HepG2 (cell line): ENCODE measurements around the gene PRR12. TPM values are rescaled to one million over a fixed set of nuclear protein-coding genes. Genes with fewer than 3 reads are reported as not detected.

Source experiments
- CHD4 ChIP-seq: fragments of 200-600 bp; sonication (generic); IDR thresholded peaks from 2 replicates; pipeline ENCODE4 v1.7.0; 2017; ENCODE audit warnings: mild to moderate bottlenecking, low read length, borderline replicate concordance
- ESRRA ChIP-seq: sonication (generic); formaldehyde crosslinking; IDR thresholded peaks from 2 replicates; pipeline ENCODE4 v1.5.1; 2020; ENCODE audit warnings: mild to moderate bottlenecking, low read depth, missing genetic modification reagents
- FOXJ3 ChIP-seq: sonication (generic); formaldehyde crosslinking; IDR thresholded peaks from 2 replicates; pipeline ENCODE4 v1.4.0; 2020; ENCODE audit warnings: missing genetic modification reagents, mild to moderate bottlenecking, borderline replicate concordance
- MXI1 ChIP-seq: IDR thresholded peaks from 3 replicates; pipeline ENCODE4 v1.6.1; 2012; ENCODE audit warnings: low read depth, low read length, inconsistent platforms, borderline replicate concordance
- RORA ChIP-seq: sonication (generic); formaldehyde crosslinking; IDR thresholded peaks from 2 replicates; pipeline ENCODE4 v1.5.0; 2020; ENCODE audit warnings: mild to moderate bottlenecking, missing genetic modification reagents, moderate library complexity
- SMC3 ChIP-seq: IDR thresholded peaks from 2 replicates; pipeline ENCODE4 v1.6.1; 2011; ENCODE audit warnings: low read length, improper control_type of control experiment
- ZBTB37 ChIP-seq: sonication (generic); formaldehyde crosslinking; IDR thresholded peaks from 2 replicates; pipeline ENCODE4 v1.4.0; 2020; ENCODE audit warnings: mild to moderate bottlenecking, missing genetic modification reagents
- ZMYM4 ChIP-seq: sonication (generic); formaldehyde crosslinking; IDR thresholded peaks from 2 replicates; pipeline ENCODE4 v1.8.1; 2023; ENCODE audit warnings: mild to moderate bottlenecking, missing genetic modification reagents
- ZNF44 ChIP-seq: sonication (generic); formaldehyde crosslinking; IDR thresholded peaks from 2 replicates; pipeline ENCODE4 v1.5.1; 2020; ENCODE audit warnings: mild to moderate bottlenecking, missing genetic modification reagents
- ZNF687 ChIP-seq: sonication (generic); formaldehyde crosslinking; IDR thresholded peaks from 2 replicates; pipeline ENCODE4 v1.5.1; 2020; ENCODE audit warnings: mild to moderate bottlenecking, missing genetic modification reagents, moderate library complexity
- polyA plus RNA-seq, 8 experiments: library from polyadenylated mRNA; depleted of rRNA in 3 of 8; stranded (reverse) in 7 of 8; unstranded in 1 of 8; fragments of >200 nt; fragmentation: Illumina TruSeq in 4 of 8; extraction: Trizol in 4 of 8; gene quantifications; 2 replicates each; pipeline versions ENCODE4 v1.2.1 to v1.2.3, GENCODE V29; 2011 to 2016; ENCODE audit warnings: low read depth in 4 of 8, missing spikeins in 1 of 8, mixed read lengths in 1 of 8; ENCODE audit not compliant: insufficient read depth in 1 of 8
- total RNA-seq, 5 experiments: library from RNA; depleted of rRNA; stranded (reverse); fragments of >200 nt; fragmentation: Illumina TruSeq; extraction: Trizol; gene quantifications; 2 replicates each; pipeline ENCODE4 v1.2.3, GENCODE V29; 2016; ENCODE audit warnings: low read depth in 1 of 5
- TF ChIP-seq, protein P1 (sequence below): sonication (generic); formaldehyde crosslinking; IDR thresholded peaks from 2 replicates; pipeline ENCODE4 v1.5.1; 2020; ENCODE audit warnings: missing genetic modification reagents, mild to moderate bottlenecking, borderline replicate concordance
- TF ChIP-seq, protein P2 (sequence below): sonication (generic); formaldehyde crosslinking; IDR thresholded peaks from 2 replicates; pipeline ENCODE4 v1.5.1; 2020; ENCODE audit warnings: mild to moderate bottlenecking, missing genetic modification reagents
- TF ChIP-seq, protein P3 (sequence below): sonication (generic); formaldehyde crosslinking; IDR thresholded peaks from 2 replicates; pipeline ENCODE4 v1.5.0; 2020; ENCODE audit warnings: missing genetic modification reagents
- TF ChIP-seq, protein P4 (sequence below): sonication (generic); formaldehyde crosslinking; IDR thresholded peaks from 2 replicates; pipeline ENCODE4 v1.4.0; 2020; ENCODE audit warnings: missing genetic modification reagents

The PRR12 gene
- total and polyA plus RNA-seq, 2 of the 13 experiments (the other 11 are each of a cell fraction or from before 2014, with no cell fraction given): 0.62 to 1.5 TPM

DNA sequence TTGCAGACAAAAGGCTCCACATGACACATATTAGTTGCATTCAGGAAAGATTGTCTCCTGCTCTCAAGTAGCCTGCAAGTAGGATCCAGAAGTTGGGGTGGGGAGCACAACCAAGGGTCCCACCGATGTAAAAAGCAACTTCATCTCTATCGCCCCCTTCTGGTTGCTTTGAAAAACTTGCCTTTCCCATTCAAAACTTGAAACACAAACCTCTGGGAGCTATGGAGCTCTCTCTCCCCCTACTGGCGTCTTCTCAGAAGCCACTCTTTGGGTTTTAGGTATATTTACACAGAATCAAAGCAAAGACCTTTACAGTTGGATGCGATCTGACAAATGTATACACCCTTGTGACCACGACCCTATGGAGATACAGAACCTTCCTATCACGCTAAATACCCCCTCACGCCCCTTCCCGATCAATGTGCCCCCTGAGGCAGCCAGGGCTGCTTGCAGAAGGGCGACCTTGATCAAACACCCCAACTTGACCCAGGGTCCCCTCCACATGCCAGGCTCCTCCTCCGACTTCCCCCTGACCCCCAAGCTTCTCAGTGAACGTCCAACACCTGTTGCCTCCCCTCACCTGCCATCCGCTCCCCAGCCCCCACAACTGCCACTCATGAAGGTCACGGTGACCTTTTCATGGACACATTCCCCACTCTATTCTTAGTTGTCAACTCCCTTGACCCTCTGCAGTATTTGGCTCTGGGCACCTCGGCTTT is 20.7 kb upstream of the PRR12 start (continued):
- no peak for TF ChIP-seq ZMYM4 (CRISPR knock-in tag)
- no peak for TF ChIP-seq ZNF44 (CRISPR knock-in tag)
- peak; percentile 42 for TF ChIP-seq ZNF687 (CRISPR knock-in tag)
- TF ChIP-seq, protein P1, sequence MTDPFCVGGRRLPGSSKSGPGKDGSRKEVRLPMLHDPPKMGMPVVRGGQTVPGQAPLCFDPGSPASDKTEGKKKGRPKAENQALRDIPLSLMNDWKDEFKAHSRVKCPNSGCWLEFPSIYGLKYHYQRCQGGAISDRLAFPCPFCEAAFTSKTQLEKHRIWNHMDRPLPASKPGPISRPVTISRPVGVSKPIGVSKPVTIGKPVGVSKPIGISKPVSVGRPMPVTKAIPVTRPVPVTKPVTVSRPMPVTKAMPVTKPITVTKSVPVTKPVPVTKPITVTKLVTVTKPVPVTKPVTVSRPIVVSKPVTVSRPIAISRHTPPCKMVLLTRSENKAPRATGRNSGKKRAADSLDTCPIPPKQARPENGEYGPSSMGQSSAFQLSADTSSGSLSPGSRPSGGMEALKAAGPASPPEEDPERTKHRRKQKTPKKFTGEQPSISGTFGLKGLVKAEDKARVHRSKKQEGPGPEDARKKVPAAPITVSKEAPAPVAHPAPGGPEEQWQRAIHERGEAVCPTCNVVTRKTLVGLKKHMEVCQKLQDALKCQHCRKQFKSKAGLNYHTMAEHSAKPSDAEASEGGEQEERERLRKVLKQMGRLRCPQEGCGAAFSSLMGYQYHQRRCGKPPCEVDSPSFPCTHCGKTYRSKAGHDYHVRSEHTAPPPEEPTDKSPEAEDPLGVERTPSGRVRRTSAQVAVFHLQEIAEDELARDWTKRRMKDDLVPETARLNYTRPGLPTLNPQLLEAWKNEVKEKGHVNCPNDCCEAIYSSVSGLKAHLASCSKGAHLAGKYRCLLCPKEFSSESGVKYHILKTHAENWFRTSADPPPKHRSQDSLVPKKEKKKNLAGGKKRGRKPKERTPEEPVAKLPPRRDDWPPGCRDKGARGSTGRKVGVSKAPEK (CRISPR knock-in tag): no peak
- TF ChIP-seq FOXJ3: peak; percentile 44; the same call in 1 of the 2 replicates
- TF ChIP-seq RORA (CRISPR knock-in tag): no peak
- TF ChIP-seq CHD4: no peak
- TF ChIP-seq, protein P2, sequence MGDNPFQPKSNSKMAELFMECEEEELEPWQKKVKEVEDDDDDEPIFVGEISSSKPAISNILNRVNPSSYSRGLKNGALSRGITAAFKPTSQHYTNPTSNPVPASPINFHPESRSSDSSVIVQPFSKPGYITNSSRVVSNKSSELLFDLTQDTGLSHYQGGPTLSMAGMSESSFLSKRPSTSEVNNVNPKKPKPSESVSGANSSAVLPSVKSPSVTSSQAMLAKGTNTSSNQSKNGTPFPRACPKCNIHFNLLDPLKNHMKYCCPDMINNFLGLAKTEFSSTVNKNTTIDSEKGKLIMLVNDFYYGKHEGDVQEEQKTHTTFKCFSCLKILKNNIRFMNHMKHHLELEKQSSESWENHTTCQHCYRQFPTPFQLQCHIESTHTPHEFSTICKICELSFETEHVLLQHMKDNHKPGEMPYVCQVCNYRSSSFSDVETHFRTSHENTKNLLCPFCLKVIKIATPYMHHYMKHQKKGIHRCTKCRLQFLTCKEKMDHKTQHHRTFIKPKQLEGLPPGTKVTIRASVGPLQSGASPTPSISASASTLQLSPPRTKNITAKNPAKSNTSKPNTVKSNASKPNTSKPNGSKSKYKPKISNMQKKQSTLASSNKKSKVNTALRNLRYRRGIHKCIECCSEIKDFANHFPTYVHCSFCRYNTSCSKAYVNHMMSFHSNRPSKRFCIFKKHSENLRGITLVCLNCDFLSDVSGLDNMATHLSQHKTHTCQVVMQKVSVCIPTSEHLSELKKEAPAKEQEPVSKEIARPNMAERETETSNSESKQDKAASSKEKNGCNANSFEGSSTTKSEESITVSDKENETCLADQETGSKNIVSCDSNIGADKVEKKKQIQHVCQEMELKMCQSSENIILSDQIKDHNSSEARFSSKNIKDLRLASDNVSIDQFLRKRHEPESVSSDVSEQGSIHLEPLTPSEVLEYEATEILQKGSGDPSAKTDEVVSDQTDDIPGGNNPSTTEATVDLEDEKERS: no peak
- TF ChIP-seq, protein P3, sequence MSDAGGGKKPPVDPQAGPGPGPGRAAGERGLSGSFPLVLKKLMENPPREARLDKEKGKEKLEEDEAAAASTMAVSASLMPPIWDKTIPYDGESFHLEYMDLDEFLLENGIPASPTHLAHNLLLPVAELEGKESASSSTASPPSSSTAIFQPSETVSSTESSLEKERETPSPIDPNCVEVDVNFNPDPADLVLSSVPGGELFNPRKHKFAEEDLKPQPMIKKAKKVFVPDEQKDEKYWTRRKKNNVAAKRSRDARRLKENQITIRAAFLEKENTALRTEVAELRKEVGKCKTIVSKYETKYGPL (CRISPR knock-in tag): no peak
- TF ChIP-seq ESRRA (CRISPR knock-in tag): peak; percentile 89
- TF ChIP-seq MXI1: 0 out of 3 replicates have a peak, but pooled peaks have one; percentile 31
- TF ChIP-seq SMC3: peak; percentile 92
- TF ChIP-seq, protein P4, sequence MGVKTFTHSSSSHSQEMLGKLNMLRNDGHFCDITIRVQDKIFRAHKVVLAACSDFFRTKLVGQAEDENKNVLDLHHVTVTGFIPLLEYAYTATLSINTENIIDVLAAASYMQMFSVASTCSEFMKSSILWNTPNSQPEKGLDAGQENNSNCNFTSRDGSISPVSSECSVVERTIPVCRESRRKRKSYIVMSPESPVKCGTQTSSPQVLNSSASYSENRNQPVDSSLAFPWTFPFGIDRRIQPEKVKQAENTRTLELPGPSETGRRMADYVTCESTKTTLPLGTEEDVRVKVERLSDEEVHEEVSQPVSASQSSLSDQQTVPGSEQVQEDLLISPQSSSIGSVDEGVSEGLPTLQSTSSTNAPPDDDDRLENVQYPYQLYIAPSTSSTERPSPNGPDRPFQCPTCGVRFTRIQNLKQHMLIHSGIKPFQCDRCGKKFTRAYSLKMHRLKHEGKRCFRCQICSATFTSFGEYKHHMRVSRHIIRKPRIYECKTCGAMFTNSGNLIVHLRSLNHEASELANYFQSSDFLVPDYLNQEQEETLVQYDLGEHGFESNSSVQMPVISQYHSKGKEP (CRISPR knock-in tag): no peak
- TF ChIP-seq ZBTB37 (CRISPR knock-in tag): no peak
